Keratinocyte (primary cell): ENCODE measurements around the gene SNRPA1. TPM values are rescaled to one million over a fixed set of nuclear protein-coding genes. Genes with fewer than 3 reads are reported as not detected.

Source experiments
- DNase-seq: peaks from one replicate; pipeline ENCODE4 v3.0.0-alpha.2; 2011; ENCODE audit warnings: low read depth, missing footprints, low spot score
- FAIRE-seq: peaks from 2 replicates; lab custom pipeline; 2011; peaks lifted over from hg19 to GRCh38; lab: Jason Lieb, UNC
- H2AFZ ChIP-seq: 2 replicates; pipeline ENCODE4 v1.6.0; 2012; ENCODE audit warnings: low read length, control low read depth, inconsistent platforms; ENCODE audit not compliant: control insufficient read depth
- H3K27ac ChIP-seq: 2 replicates; pipeline ENCODE4 v1.5.1; 2011; ENCODE audit warnings: low read length; ENCODE audit not compliant: control insufficient read depth, insufficient read depth
- H3K27me3 ChIP-seq: 3 replicates; pipeline ENCODE4 v1.6.0; 2011; ENCODE audit warnings: low read length; ENCODE audit not compliant: control insufficient read depth, insufficient read depth; ENCODE audit errors: extremely low read depth
- H3K36me3 ChIP-seq, 2 experiments: 2 replicates in 1 of 2; 3 replicates in 1 of 2; pipeline ENCODE4 v1.5.1; 2011; ENCODE audit warnings: low read length in 2 of 2, mild to moderate bottlenecking in 1 of 2; ENCODE audit not compliant: control insufficient read depth in 2 of 2, insufficient read depth in 2 of 2; ENCODE audit errors: extremely low read depth in 1 of 2
- H3K4me1 ChIP-seq: 3 replicates; pipeline ENCODE4 v1.5.1; 2011; ENCODE audit warnings: low read length; ENCODE audit not compliant: control insufficient read depth, insufficient read depth; ENCODE audit errors: extremely low read depth
- H3K4me2 ChIP-seq: 3 replicates; pipeline ENCODE4 v1.6.0; 2011; ENCODE audit warnings: low read depth, low read length; ENCODE audit not compliant: control insufficient read depth, insufficient read depth; ENCODE audit errors: extremely low read depth
- H3K4me3 ChIP-seq, 3 experiments: fragments of 200-600 bp in 1 of 3; sonication (generic) in 1 of 3; 2 replicates in 2 of 3; 3 replicates in 1 of 3; pipeline ENCODE4 v1.5.1; 2011 to 2016; ENCODE audit warnings: low read length in 3 of 3, mild to moderate bottlenecking in 3 of 3, control low read depth in 2 of 3, inconsistent platforms in 1 of 3, low read depth in 1 of 3, mixed read lengths in 1 of 3, mixed run types in 1 of 3, moderate library complexity in 1 of 3; ENCODE audit not compliant: control insufficient read depth in 2 of 3, insufficient read depth in 2 of 3; ENCODE audit errors: extremely low read depth in 1 of 3
- H3K79me2 ChIP-seq: 2 replicates; pipeline ENCODE4 v1.6.0; 2012; ENCODE audit warnings: low read length; ENCODE audit not compliant: control insufficient read depth, insufficient read depth
- H3K9ac ChIP-seq: 3 replicates; pipeline ENCODE4 v1.6.0; 2011; ENCODE audit warnings: low read length; ENCODE audit not compliant: control insufficient read depth, insufficient read depth; ENCODE audit errors: extremely low read depth
- H3K9me1 ChIP-seq: 3 replicates; pipeline ENCODE4 v1.6.0; 2011; ENCODE audit warnings: low read length; ENCODE audit not compliant: control insufficient read depth, insufficient read depth; ENCODE audit errors: extremely low read depth
- H3K9me3 ChIP-seq: 2 replicates; pipeline ENCODE4 v1.5.1; 2012; ENCODE audit warnings: low read depth, low read length; ENCODE audit not compliant: control insufficient read depth
- H4K20me1 ChIP-seq: 3 replicates; pipeline ENCODE4 v1.6.0; 2011; ENCODE audit warnings: low read length; ENCODE audit not compliant: control insufficient read depth, insufficient read depth; ENCODE audit errors: extremely low read depth
- CTCF ChIP-seq, 3 experiments: IDR thresholded peaks in 1 of 3; conservative IDR thresholded peaks in 1 of 3; optimal IDR thresholded peaks in 1 of 3; 2 replicates in 2 of 3; 3 replicates in 1 of 3; pipeline versions ENCODE3 to v1.5.1; 2011; ENCODE audit warnings: low read length in 3 of 3, mild to moderate bottlenecking in 3 of 3, moderate library complexity in 2 of 3, control low read depth in 1 of 3, inconsistent platforms in 1 of 3; ENCODE audit not compliant: insufficient read depth in 2 of 3; ENCODE audit errors: extremely low read depth in 1 of 3
- EZH2 ChIP-seq: IDR thresholded peaks from one replicate; pipeline ENCODE4 v1.6.1; 2012; ENCODE audit warnings: inconsistent platforms, mild to moderate bottlenecking, low read length, moderate library complexity
- dilution Hi-C: fragments of 300-500 bp; cut with MboI; formaldehyde crosslinking; loops from one replicate; pipeline ENCODE4 v1.7.0; 2020; ENCODE audit warnings: low sequenced_read_pairs; ENCODE audit not compliant: extremely low pct_ligation_motif_present
- polyA plus RNA-seq, 5 experiments: library from polyadenylated mRNA; depleted of rRNA in 3 of 5; stranded (reverse) in 3 of 5; stranded (forward) in 1 of 5; unstranded in 1 of 5; fragments of >200 nt; gene quantifications; 1 replicate in 1 of 5; 2 replicates in 3 of 5; 3 replicates in 1 of 5; pipeline versions ENCODE4 v1.2.1 to v1.2.3, GENCODE V29; 2011 to 2012; ENCODE audit warnings: missing spikeins in 2 of 5, low read depth in 1 of 5, low replicate concordance in 1 of 5

SNRPA1 gene
- polyA plus RNA-seq, 1 donor (not counting 4 experiments of a cell fraction or from before 2014, with no cell fraction given), result 106 TPM

- H3K4me2 ChIP-seq, result no peak overlapping the region
Observed at GRCh38 chr15:101255615-101256241, 39.3 kb downstream of the SNRPA1 start.

GRCh38 chr15:101255051-101255395 lies 40.0 kb downstream of the SNRPA1 start:
- dilution Hi-C loops, result no loop called here
- Histone ChIP-seq H3K79me2 (peaks cover 14% of the 10 kb centered on the region), H3K36me3 (no peaks in the 10 kb centered on the region), H3K9me3 (no peaks in the 10 kb centered on the region), H3K27me3 (no peaks in the 10 kb centered on the region), H4K20me1 (peaks cover under 1% of the 10 kb centered on the region), H2AFZ (no peak overlapping the region), H3K4me1 (peaks cover 2% of the 10 kb centered on the region), H3K4me3 (no peak overlapping the region), H3K4me2 (no peak overlapping the region), H3K9ac (no peak overlapping the region), H3K27ac (no peak overlapping the region), H3K9me1 (no peaks in the 10 kb centered on the region)
- DNase-seq (no peak), FAIRE-seq (no peak)
- TF ChIP-seq CTCF (optimal IDR thresholded peaks at IDR 0.05 in 1 of 3, IDR thresholded peaks at IDR 0.05 in 1 of 3, conservative IDR thresholded peaks at IDR 0.05 in 1 of 3; ENCODE audit: extremely low read depth in 1 of 3, insufficient read depth in 2 of 3, low read length in 3 of 3), result no peak
- TF ChIP-seq EZH2, result no peak

More at GRCh38 chr15:101255615-101256241, 39.3 kb downstream of the SNRPA1 start:
- Histone ChIP-seq H3K4me3 (no peak overlapping the region), H3K9me1 (no peaks in the 10 kb centered on the region), H3K9ac (no peak overlapping the region), H3K9me3 (no peaks in the 10 kb centered on the region), H3K4me1 (no peaks in the 10 kb centered on the region), H4K20me1 (no peaks in the 10 kb centered on the region), H3K27me3 (no peaks in the 10 kb centered on the region), H3K36me3 (no peaks in the 10 kb centered on the region), H3K27ac (no peak overlapping the region), H3K79me2 (peaks cover 7% of the 10 kb centered on the region), H2AFZ (no peak overlapping the region)
- FAIRE-seq, result no peak
- dilution Hi-C loops, result no loop called here
- DNase-seq, result no peak
- TF ChIP-seq CTCF (optimal IDR thresholded peaks at IDR 0.05 in 1 of 3, IDR thresholded peaks at IDR 0.05 in 1 of 3, conservative IDR thresholded peaks at IDR 0.05 in 1 of 3; ENCODE audit: extremely low read depth in 1 of 3, insufficient read depth in 2 of 3, low read length in 3 of 3), result no peak
- no peak for TF ChIP-seq EZH2
